GM23338 (cell line): Measurements from ENCODE around the gene FOXB2.

Experiments
- CREB1 ChIP-seq: fragments of 250-450 bp; sonication (Bioruptor Pico); IDR thresholded peaks from 2 replicates; pipeline ENCODE4 v1.5.0; 2020; ENCODE audit warnings: low read depth, mild to moderate bottlenecking, moderate library complexity
- CTCF ChIP-seq, 2 experiments: fragments of 200-600 bp in 1 of 2; sonication (generic) in 1 of 2; conservative IDR thresholded peaks; 2 replicates each; pipeline versions ENCODE4 v1.5.1 to v1.6.1; 2016 to 2017; ENCODE audit warnings: antibody characterized with exemption in 2 of 2, low read depth in 2 of 2, mild to moderate bottlenecking in 2 of 2, moderate library complexity in 1 of 2
- ETS1 ChIP-seq: IDR thresholded peaks from 2 replicates; pipeline ENCODE4 v1.6.1; 2016; ENCODE audit warnings: antibody characterized with exemption
- EZH2 ChIP-seq: fragments of 200-600 bp; sonication (generic); IDR thresholded peaks from one replicate; pipeline ENCODE4 v1.8.0; 2017; ENCODE audit warnings: antibody characterized with exemption, mild to moderate bottlenecking, low read depth; ENCODE audit not compliant: unreplicated experiment
- EZH2phosphoT487 ChIP-seq: fragments of 200-600 bp; sonication (generic); IDR thresholded peaks from one replicate; pipeline ENCODE4 v1.8.1; 2018; ENCODE audit warnings: antibody characterized with exemption; ENCODE audit not compliant: unreplicated experiment
- JUNB ChIP-seq: IDR thresholded peaks from one replicate; pipeline ENCODE4 v1.6.1; 2016; ENCODE audit warnings: antibody characterized with exemption; ENCODE audit not compliant: unreplicated experiment
- NANOG ChIP-seq: IDR thresholded peaks from 2 replicates; pipeline ENCODE4 v1.6.1; 2016; ENCODE audit warnings: antibody characterized with exemption, borderline replicate concordance
- POLR2AphosphoS5 ChIP-seq: IDR thresholded peaks from 2 replicates; pipeline ENCODE4 v1.6.1; 2016; ENCODE audit warnings: antibody characterized with exemption, low read depth
- REST ChIP-seq: IDR thresholded peaks from one replicate; pipeline ENCODE4 v1.6.1; 2018; ENCODE audit warnings: antibody characterized with exemption; ENCODE audit not compliant: unreplicated experiment
- STAT1 ChIP-seq: IDR thresholded peaks from one replicate; pipeline ENCODE4 v1.6.1; 2016; ENCODE audit warnings: antibody characterized with exemption; ENCODE audit not compliant: unreplicated experiment
- ZNF331 ChIP-seq: fragments of 250-450 bp; sonication (Bioruptor Pico); IDR thresholded peaks from 2 replicates; pipeline ENCODE4 v1.5.0; 2020; ENCODE audit warnings: low read depth, mild to moderate bottlenecking, moderate library complexity
- ZNF462 ChIP-seq: fragments of 250-450 bp; sonication (Bioruptor Pico); IDR thresholded peaks from 2 replicates; pipeline ENCODE4 v1.5.0; 2020; ENCODE audit warnings: mild to moderate bottlenecking, moderate library complexity

GRCh38 chr9:77013932-77014596 lies 5.4 kb upstream of the FOXB2 start:
- TF ChIP-seq CTCF (conservative IDR thresholded peaks at IDR 0.05; ENCODE audit: low read depth in 2 of 2) (no peak), POLR2AphosphoS5 (no peak), EZH2 (peak; percentile 93), JUNB (no peak), CREB1 (CRISPR knock-in tag) (no peak), ETS1 (no peak), REST (no peak), EZH2phosphoT487 (peak; percentile 94), NANOG (no peak), ZNF331 (no peak), ZNF462 (CRISPR knock-in tag) (no peak), STAT1 (no peak)
